TTC549 (cell line): ENCODE results near the gene ZNF761.
"Not testable (repeated sequence)": the region's sequence is repeated elsewhere in the genome, so short reads cannot be mapped to it uniquely, and the experiment has no call there.

Experiments
- FAIRE-seq: peaks from 2 replicates; lab custom pipeline; 2012; peaks lifted over from hg19 to GRCh38; lab: Jason Lieb, UNC

The ZNF761 gene

DNA sequence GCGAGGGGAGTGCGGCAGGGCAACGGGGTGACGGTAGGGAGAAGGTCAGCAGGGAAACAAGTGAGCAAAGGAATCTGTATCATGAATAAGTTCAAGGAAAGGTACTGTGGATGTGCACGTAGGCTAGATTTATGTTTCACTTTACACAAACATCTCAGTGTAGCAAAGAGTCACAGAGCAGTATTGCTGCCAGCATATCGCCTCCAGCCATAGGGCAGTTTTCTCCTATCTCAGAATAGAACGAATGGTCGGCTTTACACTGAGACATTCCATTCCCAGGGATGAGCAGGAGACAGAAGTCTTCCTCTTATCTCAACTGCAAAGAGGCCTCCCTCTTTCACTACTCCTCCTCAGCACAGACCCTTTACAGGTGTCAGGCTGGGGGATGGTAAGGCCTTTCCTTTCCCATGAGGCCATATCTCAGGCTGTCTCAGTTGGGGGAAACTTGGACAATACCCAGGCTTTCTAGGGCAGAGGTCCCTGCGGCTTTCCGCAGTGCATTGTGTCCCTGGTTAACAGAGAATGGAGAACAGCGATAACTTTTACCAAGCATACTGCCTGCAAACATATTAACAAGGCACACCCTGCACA is 28.4 kb downstream of the ZNF761 start:
- FAIRE-seq, result not testable (repeated sequence)

DNA sequence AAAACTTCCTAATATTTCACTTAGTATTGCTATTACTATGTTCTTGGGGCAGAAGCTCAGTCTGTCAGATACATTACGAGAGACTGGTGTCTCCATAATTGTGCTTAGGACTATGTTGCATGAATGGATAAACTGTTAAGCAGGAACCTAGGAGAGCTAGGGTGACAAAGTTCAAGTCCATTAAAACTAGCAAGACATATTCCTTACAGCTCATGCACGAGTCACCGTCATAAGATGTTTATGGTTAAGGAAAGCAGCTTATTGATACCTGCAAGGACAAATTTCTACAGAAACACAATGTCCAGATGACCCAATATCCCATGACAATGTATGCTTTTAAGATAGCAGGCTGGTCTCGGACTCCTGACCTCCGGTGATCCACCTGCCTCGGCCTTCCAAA is 30.1 kb downstream of the ZNF761 start:
- FAIRE-seq, result no peak

DNA sequence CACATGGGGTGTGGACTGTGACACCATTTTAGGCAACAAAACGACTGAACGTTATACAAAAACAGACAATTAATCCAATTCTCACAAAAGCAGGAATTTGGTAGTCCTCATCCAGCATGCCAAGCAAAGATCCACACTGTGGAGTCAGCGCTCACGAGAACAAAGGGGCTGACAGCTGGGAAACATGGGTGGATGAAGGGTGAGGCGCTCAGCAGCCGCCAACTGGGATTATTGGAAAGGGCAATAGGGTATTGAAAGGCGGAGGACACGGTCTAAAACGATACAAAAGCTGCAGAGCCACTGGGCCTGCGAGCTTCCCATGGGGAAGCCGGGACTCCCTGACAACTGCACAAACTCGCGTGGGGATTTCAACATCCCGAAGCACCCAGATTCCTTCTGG is 31.1 kb downstream of the ZNF761 start:
- FAIRE-seq, result no peak

DNA sequence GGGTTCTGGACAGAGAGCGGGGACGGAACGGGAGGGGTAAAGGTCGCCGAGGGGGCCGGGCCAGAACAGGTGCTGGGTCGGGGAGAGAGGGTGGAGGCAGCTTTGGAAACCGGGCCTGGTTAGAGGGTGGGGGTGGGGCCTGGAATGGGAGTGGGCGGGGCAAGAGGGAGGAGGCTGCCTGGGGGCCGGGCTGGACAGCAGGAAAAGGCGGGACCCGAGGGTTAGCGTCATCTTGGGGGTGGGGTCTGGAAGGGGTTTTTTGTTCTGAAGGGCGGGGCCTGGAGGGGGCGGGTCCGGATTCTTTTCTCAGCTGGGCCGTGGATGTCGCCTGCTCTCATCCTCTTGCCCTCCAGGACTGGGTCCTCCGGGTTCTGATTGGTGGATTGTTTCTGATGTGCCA is 31.5 kb downstream of the ZNF761 start:
- no peak for FAIRE-seq

DNA sequence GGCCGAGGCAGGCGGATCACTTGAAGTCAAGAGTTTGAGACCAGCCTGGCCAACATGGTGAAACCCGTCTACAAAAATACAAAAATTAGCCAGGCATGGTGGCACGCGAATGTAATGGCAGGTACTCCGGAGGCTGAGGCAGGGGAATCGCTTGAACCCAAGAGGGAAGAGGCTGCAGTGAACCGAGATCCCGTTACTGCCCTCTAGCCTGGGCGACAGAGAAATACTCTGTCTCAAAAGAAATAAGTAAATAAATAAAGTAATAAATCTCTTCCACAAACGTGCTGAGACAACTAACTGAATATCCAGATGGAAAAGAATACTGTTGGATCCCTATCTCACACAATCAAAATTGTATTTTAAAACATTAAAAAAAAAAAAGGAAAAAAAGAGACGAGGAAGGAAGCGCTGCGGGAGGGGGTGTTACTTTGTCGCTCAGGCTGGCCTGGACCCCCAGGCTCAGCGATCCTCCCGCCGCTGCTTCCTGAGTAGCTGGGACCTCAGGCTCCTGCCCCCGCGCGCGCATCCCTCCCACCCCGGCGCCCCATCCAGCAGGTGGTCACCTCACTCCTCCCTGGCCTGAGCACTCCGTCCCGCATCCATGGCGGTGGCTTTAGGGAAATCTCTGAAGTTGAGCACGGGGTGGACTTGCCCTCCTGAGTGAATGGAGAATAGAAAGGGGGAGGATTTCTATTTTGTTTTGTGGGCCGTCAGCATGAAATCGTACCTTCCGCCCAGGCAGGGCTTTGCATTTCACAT is 35.1 kb downstream of the ZNF761 start:
- no peak for FAIRE-seq

DNA sequence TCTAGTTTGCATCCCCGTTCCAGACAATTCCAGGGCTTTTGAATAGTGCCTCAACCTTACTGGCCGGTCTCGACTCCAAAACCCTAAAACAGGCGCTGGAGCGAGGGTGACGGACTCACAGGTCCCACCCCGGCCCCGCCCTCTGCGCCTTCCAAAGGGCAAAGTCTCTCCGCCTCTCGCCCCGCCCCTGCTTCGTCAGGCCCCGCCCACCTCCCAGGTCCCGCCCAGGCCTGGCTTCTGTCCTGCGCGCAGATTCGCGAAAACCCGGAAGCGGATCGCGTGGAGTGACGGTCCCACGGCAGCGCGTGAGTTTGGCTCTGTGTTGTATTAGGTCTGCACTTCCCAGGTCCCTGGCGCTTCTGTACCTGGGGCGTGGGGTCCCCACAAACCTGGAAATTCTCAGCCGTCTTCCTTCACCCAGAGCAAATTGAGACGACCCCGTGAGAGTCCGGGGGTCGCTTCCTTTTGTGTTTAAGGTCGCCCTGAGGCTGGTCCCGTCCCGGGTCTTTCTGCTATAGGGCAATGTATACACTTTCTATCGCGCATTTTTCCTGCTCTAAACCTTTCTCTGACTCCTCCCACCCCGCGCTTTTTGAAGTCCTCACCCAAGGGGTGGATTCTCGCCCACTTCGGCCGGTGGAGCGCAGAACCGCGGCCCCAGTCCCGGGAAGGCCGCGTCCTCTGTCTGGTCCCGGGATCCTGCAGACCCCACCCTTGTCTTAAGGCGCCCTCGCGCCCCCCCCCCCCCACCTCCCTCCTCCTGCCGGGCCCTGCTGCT is 35.9 kb downstream of the ZNF761 start, which contains the start of gene ZNF813:
ZNF813 (plus strand) TSS at position 249 of the 778 bp plus-strand sequence. CDS start 16,090 bp downstream, outside the sequence.
- FAIRE-seq, result no peak

DNA sequence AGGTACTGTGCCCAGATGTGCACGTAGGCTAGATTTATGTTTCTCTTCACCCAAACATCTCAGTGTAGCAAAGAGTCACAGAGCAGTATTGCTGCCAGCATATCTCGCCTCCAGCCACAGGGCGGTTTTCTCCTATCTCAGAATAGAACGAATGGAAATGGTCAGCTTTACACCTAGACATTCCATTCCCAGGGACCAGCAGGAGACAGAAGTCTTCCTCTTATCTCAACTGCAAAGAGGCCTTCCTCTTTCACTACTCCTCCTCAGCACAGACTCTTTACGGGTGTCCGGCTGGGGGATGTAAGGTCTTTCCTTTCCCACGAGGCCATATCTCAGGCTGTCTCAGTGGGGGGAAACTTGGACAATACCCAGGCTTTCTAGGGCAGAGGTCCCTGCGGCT is 36.8 kb downstream of the ZNF761 start:
- not testable (repeated sequence) for FAIRE-seq

DNA sequence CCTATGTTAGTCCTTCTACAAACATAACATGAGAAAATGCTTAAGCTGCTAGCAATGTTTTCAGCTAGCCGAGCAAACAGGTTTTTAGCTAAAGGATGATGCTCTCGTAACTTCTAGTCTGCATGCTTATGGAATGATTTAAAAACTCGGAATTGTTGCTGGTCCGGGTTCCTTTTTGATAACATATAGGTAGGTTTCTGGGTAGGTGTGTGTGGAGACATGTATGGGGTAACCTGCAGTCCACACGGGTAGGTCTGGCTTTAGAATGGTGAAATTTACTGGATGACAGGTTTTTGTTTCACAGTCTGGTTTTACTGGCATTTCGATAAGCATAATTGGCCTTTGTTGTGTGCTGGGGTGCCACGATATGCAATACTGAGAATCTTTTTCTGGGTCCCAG is 40.1 kb downstream of the ZNF761 start:
- FAIRE-seq, result no peak

DNA sequence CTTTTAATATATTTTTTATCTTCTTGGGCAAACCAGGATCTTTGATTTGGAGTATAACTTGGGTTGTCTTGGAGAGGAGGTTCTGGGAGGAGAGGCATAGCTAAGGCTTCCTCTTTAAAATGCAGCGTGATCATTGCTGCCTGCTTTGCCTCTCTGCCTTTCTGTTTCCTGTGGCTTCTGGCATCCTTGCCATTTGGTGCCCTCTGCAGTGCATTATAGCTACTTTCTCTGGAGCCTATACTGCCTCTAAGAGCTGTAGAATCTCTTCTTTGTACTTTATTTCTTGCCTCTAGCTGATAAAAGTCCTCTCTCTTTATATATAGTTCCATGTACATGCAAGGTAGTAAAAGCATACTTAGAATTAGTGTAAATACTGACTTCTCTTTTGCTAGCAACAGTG is 43.0 kb downstream of the ZNF761 start:
- not testable (repeated sequence) for FAIRE-seq

DNA sequence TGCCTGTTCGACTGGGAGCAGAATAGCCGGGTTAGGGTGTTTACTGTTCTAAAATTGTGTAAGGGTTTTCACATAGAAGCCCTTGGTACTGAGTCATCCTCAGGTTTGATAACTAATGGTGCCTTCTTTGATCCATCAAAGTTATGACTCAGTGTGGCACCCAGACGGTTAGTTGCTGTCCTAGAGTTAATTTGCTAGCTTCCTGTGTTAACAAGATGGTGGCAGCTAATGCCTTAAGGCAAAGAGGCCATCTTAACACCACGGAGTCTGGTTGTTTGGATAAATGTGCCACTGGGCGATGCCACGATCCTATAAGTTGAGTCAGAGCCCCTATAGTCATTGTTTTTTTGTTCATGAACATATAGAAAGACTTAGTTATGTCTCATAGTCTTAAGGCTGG is 43.7 kb downstream of the ZNF761 start:
- FAIRE-seq, result not testable (repeated sequence)

DNA sequence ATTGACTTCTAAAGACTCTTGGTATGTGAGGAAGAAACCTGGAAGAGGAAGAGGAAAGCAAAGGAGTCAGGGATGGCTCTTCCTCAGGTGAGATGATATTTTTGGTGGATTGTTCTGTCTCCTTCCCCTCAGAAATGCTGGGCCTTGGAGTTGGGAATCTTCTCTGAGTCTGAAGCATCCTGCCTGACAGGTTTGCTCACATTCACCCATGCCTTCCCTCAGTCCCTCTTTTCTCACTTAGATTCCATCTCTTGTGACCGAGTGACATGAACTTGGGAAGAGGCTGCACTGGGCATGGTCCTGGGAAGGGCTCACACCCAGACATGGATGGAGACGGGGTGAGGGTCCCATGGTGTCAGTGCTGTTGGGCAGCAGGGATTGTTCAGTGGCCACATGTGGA is 52.0 kb downstream of the ZNF761 start:
- not testable (repeated sequence) for FAIRE-seq

DNA sequence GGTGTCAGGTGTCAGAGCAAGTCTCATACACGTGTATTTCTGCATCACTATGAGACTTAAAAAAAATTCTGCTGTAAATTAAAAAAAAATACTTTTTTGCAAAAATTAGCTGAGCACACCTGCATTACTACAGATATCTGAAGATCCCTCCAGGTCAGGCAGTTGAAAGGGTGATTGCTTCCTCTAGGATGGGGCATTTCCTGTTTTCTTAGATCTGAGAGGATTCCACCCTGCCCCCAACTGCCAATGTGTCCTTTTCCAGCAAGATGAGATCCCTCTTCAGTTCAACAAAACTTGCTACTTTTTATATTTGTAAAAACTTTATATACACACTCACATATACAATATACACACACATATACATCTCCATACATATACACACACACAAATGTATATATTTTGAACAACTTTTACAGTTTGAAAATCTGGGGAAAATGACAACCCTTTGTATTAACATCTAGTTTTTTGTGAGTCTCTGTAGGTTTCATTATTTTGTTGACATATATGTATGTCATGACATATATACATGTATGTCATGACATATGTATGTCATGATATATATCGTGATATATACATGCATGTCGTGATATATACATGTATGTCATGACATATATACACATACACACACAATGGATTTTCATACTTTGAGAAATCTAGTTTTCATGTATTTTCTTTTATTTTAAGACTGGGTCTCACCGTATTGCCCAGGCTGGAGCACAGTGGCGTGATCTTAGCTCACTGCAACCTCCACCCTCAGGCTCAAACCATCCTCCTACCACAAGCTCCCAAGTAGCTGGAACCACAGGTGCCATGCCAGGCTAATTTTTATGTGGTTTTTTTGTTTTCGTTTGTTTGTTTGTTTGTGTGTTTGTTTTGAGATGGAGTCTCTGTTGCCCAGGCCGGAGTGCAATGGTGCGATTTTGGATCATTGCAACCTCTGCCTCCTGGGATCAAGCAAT is 53.5 kb downstream of the ZNF761 start:
- FAIRE-seq, result no peak

DNA sequence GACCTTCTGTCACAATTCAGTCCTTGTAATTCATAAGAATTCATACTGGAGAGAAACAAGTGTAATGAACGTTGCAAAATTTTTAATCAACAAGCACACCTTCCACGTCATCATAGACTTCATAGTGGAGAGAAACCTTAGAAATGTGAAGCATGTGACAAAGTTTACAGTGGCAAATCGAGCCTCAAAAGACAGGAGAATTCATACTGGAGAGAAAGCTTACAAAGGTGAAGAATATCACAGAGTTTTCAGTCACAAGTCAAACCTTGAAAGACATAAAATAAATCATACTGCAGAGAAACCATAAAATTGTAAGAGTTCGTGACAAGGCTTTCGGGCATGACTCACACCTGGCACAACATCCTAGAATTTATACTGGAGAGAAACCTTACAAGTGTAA is 60.4 kb downstream of the ZNF761 start:
- no peak for FAIRE-seq

DNA sequence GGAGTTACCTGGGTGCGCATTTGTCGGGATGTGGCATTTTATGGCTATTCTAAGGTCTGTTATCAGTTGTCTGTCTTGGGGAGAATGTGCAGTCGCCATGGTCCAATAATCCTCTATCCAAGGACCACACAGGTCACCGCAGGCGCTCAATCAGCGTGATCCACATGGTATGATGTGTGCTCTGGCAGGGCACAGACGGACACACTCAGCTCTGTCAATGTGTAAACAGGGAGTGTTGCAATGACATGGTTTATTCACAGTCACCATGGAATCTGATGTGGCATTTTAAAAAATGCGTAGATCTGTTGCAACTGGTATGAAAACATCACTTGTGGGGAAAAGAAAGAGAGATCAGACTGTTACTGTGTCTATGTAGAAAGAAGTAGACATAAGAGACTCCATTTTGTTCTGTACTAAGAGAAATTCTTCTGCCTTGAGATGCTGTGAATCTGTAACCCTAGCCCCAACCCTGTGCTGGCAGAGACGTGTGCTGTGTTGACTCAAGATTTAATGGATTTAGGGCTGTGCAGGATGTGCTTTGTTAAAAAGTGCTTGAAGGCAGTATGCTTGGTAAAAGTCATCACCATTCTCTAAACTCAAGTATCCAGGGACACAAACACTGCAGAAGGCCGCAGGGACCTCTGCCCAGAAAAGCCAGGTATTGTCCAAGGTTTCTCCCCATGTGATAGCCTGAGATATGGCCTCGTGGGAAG is 65.7 kb downstream of the ZNF761 start:
- not testable (repeated sequence) for FAIRE-seq

DNA sequence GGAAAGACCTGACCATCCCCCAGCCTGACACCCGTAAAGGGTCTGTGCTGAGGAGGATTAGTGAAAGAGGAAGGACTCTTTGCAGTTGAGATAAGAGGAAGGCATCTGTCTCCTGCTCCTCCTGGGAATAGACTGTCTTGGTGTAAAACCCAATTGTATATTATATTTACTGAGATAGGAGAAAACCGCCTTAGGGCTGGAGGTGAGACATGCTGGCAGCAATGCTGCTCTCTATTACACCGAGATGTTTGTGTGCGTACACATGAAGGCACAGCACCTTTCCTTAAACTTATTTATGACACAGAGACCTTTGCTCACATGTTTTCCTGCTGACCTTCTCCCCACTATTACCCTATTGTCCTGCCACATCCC is 66.2 kb downstream of the ZNF761 start:
- not testable (repeated sequence) for FAIRE-seq

DNA sequence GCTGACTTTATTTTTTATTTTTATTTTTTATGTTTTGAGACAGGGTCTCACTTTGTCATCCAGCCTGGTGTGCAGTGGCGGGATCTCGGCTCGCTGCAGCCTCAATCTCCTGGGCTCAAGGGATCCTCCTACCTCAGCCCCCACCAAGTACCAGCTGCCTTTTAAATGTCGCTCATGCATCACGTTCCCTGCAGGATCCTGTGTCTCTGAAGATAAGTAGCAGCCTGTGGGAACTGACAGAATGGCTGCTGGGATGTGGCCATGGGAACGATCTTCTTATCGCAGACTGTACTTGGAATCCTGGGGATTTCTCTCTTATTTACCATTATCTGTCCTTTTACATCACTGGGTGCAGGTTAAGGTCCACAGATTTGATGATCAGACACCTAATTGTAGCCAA is 71.4 kb downstream of the ZNF761 start:
- not testable (repeated sequence) for FAIRE-seq

DNA sequence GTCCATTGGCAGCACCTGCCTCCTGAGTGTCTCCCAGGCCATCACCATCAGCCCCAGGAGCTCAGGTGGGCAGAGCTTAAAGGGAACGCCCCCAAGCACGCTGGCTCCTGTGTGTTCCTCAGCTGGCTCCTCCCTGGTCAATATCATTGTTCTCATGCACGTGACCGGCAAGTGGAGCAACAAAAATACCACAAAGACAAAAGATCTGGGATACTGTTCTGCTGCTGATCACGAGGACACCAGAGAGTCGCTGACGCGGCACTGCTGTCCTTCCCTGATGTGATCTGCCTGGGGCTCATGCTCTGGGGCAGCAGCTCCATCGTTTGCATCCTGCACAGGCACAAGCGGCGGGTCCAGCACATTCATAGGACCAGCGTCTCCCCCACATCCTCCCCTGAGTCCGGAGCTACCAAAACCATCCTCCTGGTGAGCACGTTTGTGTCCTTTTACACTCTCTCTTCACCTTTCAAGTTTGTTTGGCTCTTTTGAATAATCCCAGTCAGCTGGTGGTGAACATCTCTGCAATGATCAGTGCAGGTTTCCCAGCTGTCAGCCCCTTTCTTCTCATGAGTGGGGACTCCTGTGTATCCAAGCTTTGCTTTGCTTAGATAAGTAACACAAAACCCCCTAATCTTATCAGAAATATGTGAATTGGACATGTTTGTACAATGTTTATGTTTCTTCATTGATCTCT is 72.0 kb downstream of the ZNF761 start:
- FAIRE-seq, result not testable (repeated sequence)

DNA sequence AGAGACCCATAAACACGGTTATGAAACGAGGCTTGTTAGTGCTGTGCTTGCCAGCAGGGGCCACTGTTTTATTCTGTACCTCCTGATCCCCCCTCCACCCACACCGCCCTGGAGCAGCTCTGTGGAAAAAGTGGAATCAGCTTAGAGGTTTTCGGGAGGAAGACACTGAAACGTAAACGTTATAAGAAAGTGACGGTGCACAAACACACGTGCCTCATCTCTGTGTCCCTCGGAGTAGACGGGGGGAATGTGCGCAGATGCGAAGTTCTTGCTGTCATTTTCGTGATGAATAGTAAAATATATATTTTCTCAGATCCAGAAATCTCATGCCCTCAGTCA is 72.5 kb downstream of the ZNF761 start:
- not testable (repeated sequence) for FAIRE-seq

DNA sequence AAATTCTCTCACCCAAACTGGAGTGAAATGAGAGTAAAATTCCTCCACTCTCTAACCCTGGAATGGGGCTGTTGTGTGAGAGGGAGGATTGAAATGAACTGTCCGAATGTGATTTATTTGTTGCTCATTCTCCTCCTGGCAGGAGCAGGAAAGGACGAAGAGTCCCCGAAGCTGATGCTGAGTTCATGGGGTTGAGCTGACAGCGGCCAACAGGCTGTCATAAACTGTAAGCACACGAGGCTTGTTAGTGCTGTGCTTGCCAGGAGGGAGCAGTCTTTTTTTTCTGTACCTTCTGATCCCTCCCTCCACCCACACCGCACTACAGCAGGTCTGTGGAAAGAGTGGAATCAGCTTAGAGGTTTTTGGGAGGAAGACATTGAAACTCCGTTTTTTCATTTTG is 73.1 kb downstream of the ZNF761 start:
- FAIRE-seq, result no peak

DNA sequence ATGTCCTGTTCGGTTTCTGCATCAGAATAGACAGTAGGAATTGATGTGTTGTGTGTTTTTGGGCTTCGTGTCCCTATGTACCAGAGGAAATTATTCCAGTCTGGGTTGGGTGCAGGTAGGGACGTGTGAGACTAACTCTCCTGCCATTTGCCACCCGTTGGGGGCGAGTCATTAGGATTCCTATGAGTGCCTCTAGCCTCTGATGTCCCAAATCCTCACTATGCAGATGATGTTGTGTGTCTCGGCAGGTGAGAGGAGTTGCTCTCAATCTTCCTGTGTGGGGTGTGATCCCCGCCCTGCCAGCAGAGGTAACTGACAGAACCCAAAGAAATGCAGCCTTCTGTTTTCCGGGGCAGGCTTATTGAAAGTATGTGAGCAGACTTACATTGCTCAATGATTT is 74.9 kb downstream of the ZNF761 start:
- no peak for FAIRE-seq
